CD4-positive, alpha-beta T cell (primary cell): ENCODE results near the gene MSI2. TPM values are rescaled to one million over a fixed set of nuclear protein-coding genes. Genes with fewer than 3 reads are reported as not detected.

Experiments used
- ATAC-seq: fragments of 200-7000 bp; cut with Tn5 transposase; one replicate; pipeline ENCODE4 v1.10.0; 2022; ENCODE audit warnings: mild to moderate bottlenecking; ENCODE audit not compliant: poor library complexity
- CTCF ChIA-PET: fragments of 350-600 bp; sonication (Branson Sonifier 250); formaldehyde crosslinking; loops from one replicate; lab custom pipeline; 2021; ENCODE audit warnings: antibody characterized with exemption, inconsistent platforms; lab: Charles Lee
- POLR2A ChIA-PET: fragments of 350-600 bp; sonication (Branson Sonifier 250); formaldehyde crosslinking; loops from one replicate; lab custom pipeline; 2021; ENCODE audit warnings: antibody characterized with exemption, inconsistent platforms; lab: Charles Lee
- DNase-seq, 14 experiments: peaks; one replicate each; pipeline ENCODE4 v3.0.0-alpha.2; 2013 to 2020; ENCODE audit warnings: mixed read lengths in 2 of 14
- H3K27ac ChIP-seq, 2 donors: one replicate each; pipeline versions ENCODE4 v1.5.1 to v1.7.0; 2013; ENCODE audit warnings: low read length in 2 of 2, low read depth in 1 of 2, mild to moderate bottlenecking in 1 of 2
- H3K27me3 ChIP-seq, 2 experiments: 1 replicate in 1 of 2; 2 replicates in 1 of 2; pipeline versions ENCODE4 v1.6.1 to v1.7.0; 2013; ENCODE audit warnings: low read length in 2 of 2, control low read depth in 1 of 2, mild to moderate bottlenecking in 1 of 2, moderate library complexity in 1 of 2; ENCODE audit not compliant: insufficient read depth in 2 of 2, control insufficient read depth in 1 of 2
- H3K36me3 ChIP-seq: one replicate; pipeline ENCODE4 v1.6.1; 2013; ENCODE audit warnings: low read length, control low read depth; ENCODE audit not compliant: insufficient read depth
- H3K4me1 ChIP-seq: one replicate; pipeline ENCODE4 v1.6.1; 2013; ENCODE audit warnings: low read length, control low read depth; ENCODE audit not compliant: insufficient read depth
- H3K4me3 ChIP-seq: one replicate; pipeline ENCODE4 v1.5.1; 2013; ENCODE audit warnings: mild to moderate bottlenecking, low read length, moderate library complexity
- H3K9me3 ChIP-seq, 2 experiments: 1 replicate in 1 of 2; 2 replicates in 1 of 2; pipeline versions ENCODE4 v1.6.1 to v1.7.0; 2013; ENCODE audit warnings: low read length in 2 of 2, mild to moderate bottlenecking in 2 of 2, control low read depth in 1 of 2, moderate library complexity in 1 of 2; ENCODE audit not compliant: control insufficient read depth in 1 of 2, insufficient read depth in 1 of 2
- H3K27ac Mint-ChIP-seq: one replicate; pipeline ENCODE4 v1.8.0; 2020; ENCODE audit warnings: mixed read lengths
- H3K27me3 Mint-ChIP-seq: one replicate; pipeline ENCODE4 v1.8.0; 2021; ENCODE audit warnings: mixed read lengths
- H3K36me3 Mint-ChIP-seq: one replicate; pipeline ENCODE4 v1.8.0; 2021; ENCODE audit warnings: low read depth, mixed read lengths
- H3K4me1 Mint-ChIP-seq: one replicate; pipeline ENCODE4 v1.8.0; 2021; ENCODE audit warnings: low read depth, mixed read lengths
- H3K4me3 Mint-ChIP-seq: one replicate; pipeline ENCODE4 v1.8.0; 2020; ENCODE audit warnings: mild to moderate bottlenecking, mixed read lengths
- H3K9me3 Mint-ChIP-seq: one replicate; pipeline ENCODE4 v1.8.0; 2020; ENCODE audit warnings: mixed read lengths
- CTCF ChIP-seq: fragments of 200-600 bp; IDR thresholded peaks from one replicate; pipeline ENCODE4 v1.8.0; 2022; ENCODE audit warnings: antibody characterized with exemption, mild to moderate bottlenecking
- intact Hi-C, 2 experiments: fragments of 100-400 bp; cut with DNase I in 1 of 2; cut with micrococcal nuclease in 1 of 2; formaldehyde crosslinking; loops; one replicate each; pipeline versions ENCODE4 v1.15.1 to v1.9.0; 2023 to 2025; cut with DNase I, micrococcal nuclease
- total RNA-seq, 174 experiments: library from RNA in 2 of 174; stranded (reverse) in 2 of 174; gene quantifications; one replicate each; pipeline ENCODE4 v1.2.3 and lab custom pipeline; 2021 to 2026

MSI2 gene
- total RNA-seq, 2 experiments from 2014 or later: 129 to 132 TPM

DNA sequence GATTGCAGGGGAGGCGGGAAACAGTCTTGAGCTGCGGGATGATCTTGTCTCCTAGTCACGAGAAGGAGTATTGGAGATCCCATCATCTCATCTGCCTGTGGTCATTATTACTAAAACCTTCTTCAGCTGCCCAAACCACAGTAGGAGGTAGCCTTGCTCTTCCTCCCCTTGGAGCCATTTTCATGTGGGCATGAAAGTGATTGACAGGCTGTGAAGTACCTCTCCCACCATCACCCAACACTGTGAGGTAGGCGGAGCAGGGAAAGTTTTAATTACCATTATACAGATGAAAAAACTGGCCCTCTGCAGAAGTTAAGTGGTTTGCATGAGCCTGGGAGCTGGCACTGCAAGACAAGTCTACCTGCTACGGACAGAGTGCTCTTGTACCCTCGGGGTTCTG lies 237.3 kb downstream of the MSI2 start:
- H3K9me3 ChIP-seq: no peaks in the 10 kb centered on the region
- H3K36me3 Mint-ChIP-seq: peaks cover 5% of the 10 kb centered on the region
- H3K27me3 ChIP-seq: no peaks in the 10 kb centered on the region
- no peak for DNase-seq
- H3K27ac ChIP-seq: no peak overlapping the region
- ATAC-seq: no peak
- intact Hi-C loops: loop anchor here in 1 of 2 experiments (10.0 kb wide), 1 partner anchor 49 kb away; no protein-coding TSS in a partner anchor
- peaks cover 12% of the 10 kb centered on the region for H3K4me1 ChIP-seq
- H3K4me3 Mint-ChIP-seq: no peak overlapping the region
- CTCF ChIA-PET: no interaction called here
- H3K4me3 ChIP-seq: no peak overlapping the region
- no peak for TF ChIP-seq CTCF
- H3K27ac Mint-ChIP-seq: no peak overlapping the region
- H3K4me1 Mint-ChIP-seq: peaks cover 64% of the 10 kb centered on the region
- no peaks in the 10 kb centered on the region for H3K36me3 ChIP-seq
- H3K9me3 Mint-ChIP-seq: no peaks in the 10 kb centered on the region
- POLR2A ChIA-PET: no interaction called here
- no peaks in the 10 kb centered on the region for H3K27me3 Mint-ChIP-seq

- H3K4me3 Mint-ChIP-seq: no peak overlapping the region
- H3K27me3 Mint-ChIP-seq: no peaks in the 10 kb centered on the region
- DNase-seq (no peak), ATAC-seq (no peak)
- no peak overlapping the region for H3K27ac Mint-ChIP-seq
- TF ChIP-seq CTCF: no peak
- Histone ChIP-seq H3K36me3 (no peaks in the 10 kb centered on the region), H3K4me3 (no peak overlapping the region), H3K4me1 (peaks cover 10% of the 10 kb centered on the region), H3K27me3 (no peaks in the 10 kb centered on the region), H3K9me3 (no peaks in the 10 kb centered on the region), H3K27ac (no peak overlapping the region)
- intact Hi-C loops: loop anchor here in 1 of 2 experiments (10.0 kb wide), 1 partner anchor 50 kb away; no protein-coding TSS in a partner anchor
- ChIA-PET POLR2A (no interaction called here), CTCF (no interaction called here)
- H3K4me1 Mint-ChIP-seq: peaks cover 67% of the 10 kb centered on the region
- peaks cover 5% of the 10 kb centered on the region for H3K36me3 Mint-ChIP-seq
- H3K9me3 Mint-ChIP-seq: no peaks in the 10 kb centered on the region
Observed at GRCh38 chr17:57494443-57494842, 238.1 kb downstream of the MSI2 start.

- TF ChIP-seq CTCF: no peak
- Histone ChIP-seq H3K9me3 (no peaks in the 10 kb centered on the region), H3K4me1 (peaks cover 10% of the 10 kb centered on the region), H3K36me3 (no peaks in the 10 kb centered on the region), H3K27me3 (no peaks in the 10 kb centered on the region), H3K27ac (no peak overlapping the region), H3K4me3 (no peak overlapping the region)
- ChIA-PET CTCF (no interaction called here), POLR2A (no interaction called here)
- intact Hi-C loops: loop anchor here in 1 of 2 experiments (10.0 kb wide), 1 partner anchor 51 kb away; no protein-coding TSS in a partner anchor
- no peak for ATAC-seq
- peaks cover 5% of the 10 kb centered on the region for H3K36me3 Mint-ChIP-seq
- no peaks in the 10 kb centered on the region for H3K27me3 Mint-ChIP-seq
- H3K9me3 Mint-ChIP-seq: no peaks in the 10 kb centered on the region
- H3K4me1 Mint-ChIP-seq: peaks cover 71% of the 10 kb centered on the region
- H3K4me3 Mint-ChIP-seq: no peak overlapping the region
- DNase-seq: no peak
- no peak overlapping the region for H3K27ac Mint-ChIP-seq
Observed at GRCh38 chr17:57495771-57496170, 239.4 kb downstream of the MSI2 start.
